ENCODE measurements around the gene SPRED2.
A peak's percentile ranks its signal among the peaks of the same experiment; 100 is the strongest.

The SPRED2 gene

DNA sequence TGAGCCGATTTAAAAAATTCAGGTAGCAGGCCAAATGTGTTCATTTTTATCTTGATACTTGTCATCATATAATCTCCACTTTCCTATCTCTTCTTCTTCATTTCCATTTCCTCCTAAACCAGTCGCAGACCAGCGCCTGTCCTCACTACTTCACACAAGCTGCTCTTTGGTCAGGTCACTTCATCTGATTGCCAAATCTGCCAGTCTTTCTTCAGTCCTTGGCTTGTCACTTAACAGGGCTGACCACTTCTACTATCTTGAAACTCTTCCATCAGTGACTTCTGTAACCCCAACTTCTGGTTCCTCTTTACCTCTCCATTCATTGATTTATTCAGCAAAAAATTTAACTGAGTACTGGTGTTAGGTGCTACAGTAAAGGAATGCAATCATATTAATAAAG is 18.0 kb upstream of the SPRED2 start:
- in situ Hi-C loops (cut with HindIII; ENCODE audit: low sequenced_read_pairs): no loop called here
- no peak for TF ChIP-seq CTCF (IDR thresholded peaks at IDR 0.05; ENCODE audit: low read depth, low read length)
- H3K4me3 ChIP-seq (ENCODE audit: low read depth, low read length): no peak overlapping the region
- DNase-seq (ENCODE audit: low read depth, low spot score): no peak

GRCh38 chr2:65443509-65444186 is 11.2 kb upstream of the SPRED2 start:
- in situ Hi-C loops (cut with HindIII; ENCODE audit: low sequenced_read_pairs): no loop called here
- H3K4me3 ChIP-seq (ENCODE audit: low read depth, low read length): no peak overlapping the region
- DNase-seq (ENCODE audit: low read depth, low spot score): peak; percentile 28
- TF ChIP-seq CTCF (IDR thresholded peaks at IDR 0.05; ENCODE audit: low read depth, low read length): no peak

- in situ Hi-C loops (cut with HindIII; ENCODE audit: low sequenced_read_pairs): no loop called here
Measured at GRCh38 chr2:65442420-65443020, 10.1 kb upstream of the SPRED2 start.

GRCh38 chr2:65438137-65438899 is 5.9 kb upstream of the SPRED2 start:
- no peak overlapping the region for H3K4me3 ChIP-seq (ENCODE audit: low read depth, low read length)
- in situ Hi-C loops (cut with HindIII; ENCODE audit: low sequenced_read_pairs): no loop called here
- TF ChIP-seq CTCF (IDR thresholded peaks at IDR 0.05; ENCODE audit: low read depth, low read length): no peak
- DNase-seq (ENCODE audit: low read depth, low spot score): no peak

More at GRCh38 chr2:65442420-65443020, 10.1 kb upstream of the SPRED2 start:
- TF ChIP-seq CTCF (IDR thresholded peaks at IDR 0.05; ENCODE audit: low read depth, low read length): no peak
- no peak for DNase-seq (ENCODE audit: low read depth, low spot score)
- H3K4me3 ChIP-seq (ENCODE audit: low read depth, low read length): no peak overlapping the region

GRCh38 chr2:65437392-65438135 is 5.2 kb upstream of the SPRED2 start:
- TF ChIP-seq CTCF (IDR thresholded peaks at IDR 0.05; ENCODE audit: low read depth, low read length): no peak
- no peak overlapping the region for H3K4me3 ChIP-seq (ENCODE audit: low read depth, low read length)
- DNase-seq (ENCODE audit: low read depth, low spot score): no peak
- in situ Hi-C loops (cut with HindIII; ENCODE audit: low sequenced_read_pairs): no loop called here

DNA sequence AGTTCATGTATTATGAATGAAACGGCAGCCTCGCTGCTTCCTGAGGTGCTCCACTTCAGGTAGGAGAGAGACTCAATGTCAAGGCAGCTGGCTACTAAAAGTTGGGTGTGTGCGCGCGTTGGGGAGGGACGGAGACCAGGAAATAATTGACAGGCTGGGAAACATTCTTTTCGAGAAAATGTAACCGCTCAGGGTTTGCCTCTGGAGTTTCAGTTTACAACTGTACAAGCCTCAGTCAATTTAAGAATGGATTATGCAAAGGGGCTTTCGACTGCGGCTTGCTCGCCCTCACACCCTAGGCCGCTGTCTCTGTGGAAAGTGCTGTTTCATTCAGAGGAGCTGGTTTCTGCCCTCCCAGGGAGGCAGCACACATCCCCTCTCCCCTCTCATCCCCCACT is 4.4 kb upstream of the SPRED2 start:
- H3K4me3 ChIP-seq (ENCODE audit: low read depth, low read length): peak overlapping the region; percentile 68
- DNase-seq (ENCODE audit: low read depth, low spot score): no peak
- no peak for TF ChIP-seq CTCF (IDR thresholded peaks at IDR 0.05; ENCODE audit: low read depth, low read length)
- in situ Hi-C loops (cut with HindIII; ENCODE audit: low sequenced_read_pairs): no loop called here

Measured in astrocyte of the spinal cord (primary cell).